Mesenchymal stem cell (in vitro differentiated cells and primary cell): ENCODE results near the gene AOPEP.
A peak's percentile ranks its signal among the peaks of the same experiment; 100 is the strongest.

Experiments used
- DNase-seq: peaks from one replicate; pipeline ENCODE4 v3.0.0-alpha.2; 2013
- H2AFZ ChIP-seq: one replicate; pipeline ENCODE4 v1.6.1; 2013; ENCODE audit warnings: low read depth, mild to moderate bottlenecking, control low read depth, inconsistent platforms, low read length, moderate library complexity
- H2AK5ac ChIP-seq: 2 replicates; pipeline ENCODE4 v1.6.1; 2013; ENCODE audit warnings: low read length, moderate library complexity, mild to moderate bottlenecking, inconsistent platforms; ENCODE audit not compliant: severe bottlenecking
- H2BK120ac ChIP-seq: one replicate; pipeline ENCODE4 v1.6.1; 2013; ENCODE audit warnings: low read depth, mild to moderate bottlenecking, inconsistent platforms, low read length, moderate library complexity
- H2BK12ac ChIP-seq, 2 experiments: one replicate each; pipeline ENCODE4 v1.6.1; 2013; ENCODE audit warnings: inconsistent platforms in 2 of 2, low read length in 2 of 2, mild to moderate bottlenecking in 2 of 2, moderate library complexity in 2 of 2, control low read depth in 1 of 2
- H2BK15ac ChIP-seq: one replicate; pipeline ENCODE4 v1.6.1; 2013; ENCODE audit warnings: mild to moderate bottlenecking, low read depth, inconsistent platforms; ENCODE audit not compliant: poor library complexity, severe bottlenecking
- H2BK5ac ChIP-seq: 2 replicates; pipeline ENCODE4 v1.6.1; 2013; ENCODE audit warnings: low read depth, mild to moderate bottlenecking, low read length, control low read depth, inconsistent platforms; ENCODE audit not compliant: poor library complexity, severe bottlenecking
- H3K14ac ChIP-seq, 2 experiments: one replicate each; pipeline ENCODE4 v1.6.1; 2013; ENCODE audit warnings: inconsistent platforms in 2 of 2, low read length in 2 of 2, control low read depth in 1 of 2, mild to moderate bottlenecking in 1 of 2, moderate library complexity in 1 of 2
- H3K18ac ChIP-seq, 2 experiments: one replicate each; pipeline ENCODE4 v1.6.1; 2013; ENCODE audit warnings: inconsistent platforms in 2 of 2, low read length in 2 of 2, control low read depth in 1 of 2, low read depth in 1 of 2, mild to moderate bottlenecking in 1 of 2
- H3K23ac ChIP-seq, 2 experiments: one replicate each; pipeline ENCODE4 v1.6.1; 2013; ENCODE audit warnings: inconsistent platforms in 2 of 2, low read length in 2 of 2, mild to moderate bottlenecking in 2 of 2, moderate library complexity in 2 of 2, control low read depth in 1 of 2
- H3K27ac ChIP-seq: 2 replicates; pipeline ENCODE4 v1.5.1; 2013; ENCODE audit warnings: mild to moderate bottlenecking, moderate library complexity, low read length, control low read depth, inconsistent platforms; ENCODE audit not compliant: poor library complexity, severe bottlenecking
- H3K27me3 ChIP-seq, 2 experiments: 2 replicates each; pipeline versions ENCODE4 v1.6.1 to v1.7.0; 2013; ENCODE audit warnings: low read length in 2 of 2, mild to moderate bottlenecking in 2 of 2, moderate library complexity in 2 of 2, control low read depth in 1 of 2, inconsistent platforms in 1 of 2; ENCODE audit not compliant: control insufficient read depth in 1 of 2, insufficient read depth in 1 of 2
- H3K36me3 ChIP-seq, 2 experiments: 2 replicates each; pipeline versions ENCODE4 v1.6.1 to v1.7.0; 2013; ENCODE audit warnings: low read length in 2 of 2, control low read depth in 1 of 2, inconsistent platforms in 1 of 2, low read depth in 1 of 2, mild to moderate bottlenecking in 1 of 2; ENCODE audit not compliant: insufficient read depth in 2 of 2, control insufficient read depth in 1 of 2
- H3K4ac ChIP-seq, 2 experiments: one replicate each; pipeline ENCODE4 v1.6.1; 2013; ENCODE audit warnings: inconsistent platforms in 2 of 2, low read length in 2 of 2, mild to moderate bottlenecking in 2 of 2, moderate library complexity in 2 of 2, control low read depth in 1 of 2, low read depth in 1 of 2
- H3K4me1 ChIP-seq: 2 replicates; pipeline ENCODE4 v1.6.1; 2013; ENCODE audit warnings: low read depth, low read length, control low read depth; ENCODE audit not compliant: control insufficient read depth, insufficient read depth
- H3K4me2 ChIP-seq: 2 replicates; pipeline ENCODE4 v1.6.1; 2013; ENCODE audit warnings: low read length, mild to moderate bottlenecking, inconsistent platforms; ENCODE audit not compliant: poor library complexity, severe bottlenecking
- H3K4me3 ChIP-seq, 2 experiments: 2 replicates each; pipeline versions ENCODE4 v1.5.1 to v1.7.0; 2013; ENCODE audit warnings: low read length in 2 of 2, mild to moderate bottlenecking in 2 of 2, control low read depth in 1 of 2, low read depth in 1 of 2; ENCODE audit not compliant: insufficient read depth in 1 of 2
- H3K79me1 ChIP-seq: replicated peaks from 2 replicates; pipeline ENCODE4 v1.6.1; 2013; ENCODE audit warnings: mild to moderate bottlenecking, control low read depth, low read length, inconsistent platforms; ENCODE audit not compliant: poor library complexity, severe bottlenecking
- H3K9ac ChIP-seq: 2 replicates; pipeline ENCODE4 v1.7.0; 2013; ENCODE audit warnings: mild to moderate bottlenecking, low read length, moderate library complexity
- H3K9me3 ChIP-seq: 2 replicates; pipeline ENCODE4 v1.7.0; 2013; ENCODE audit warnings: mild to moderate bottlenecking, low read length; ENCODE audit not compliant: control insufficient read depth
- H4K8ac ChIP-seq: one replicate; pipeline ENCODE4 v1.6.1; 2013; ENCODE audit warnings: inconsistent platforms, mild to moderate bottlenecking, low read length, moderate library complexity
- H4K91ac ChIP-seq: one replicate; pipeline ENCODE4 v1.6.1; 2013; ENCODE audit warnings: mild to moderate bottlenecking, low read length, inconsistent platforms
- WGBS: methylation state at CpG from one replicate; pipeline ENCODE4 v1.1.7; 2013; ENCODE audit warnings: mixed read lengths; 5-methylcytosine and 5-hydroxymethylcytosine counted together

The AOPEP gene

GRCh38 chr9:95127249-95128176 lies 401.0 kb downstream of the AOPEP start:
- Histone ChIP-seq H3K79me1 (no peaks in the 10 kb centered on the region), H3K36me3 (peaks cover 0 to 3% of the 10 kb centered on the region in 2 experiments), H3K9ac (peak overlapping the region; percentile 79), H3K23ac (peak overlapping the region in 1 of 2 experiments; percentile 72), H3K4me3 (peak overlapping the region in 1 of 2 experiments; percentile 67), H2AK5ac (no peak overlapping the region), H2AFZ (no peak overlapping the region), H2BK5ac (no peak overlapping the region), H3K27me3 (no peaks in the 10 kb centered on the region), H3K27ac (no peak overlapping the region), H3K14ac (no peak overlapping the region), H3K4me1 (peaks cover 11% of the 10 kb centered on the region), H2BK15ac (no peak overlapping the region), H3K4me2 (peak overlapping the region; percentile 80), H2BK120ac (no peak overlapping the region), H3K9me3 (no peaks in the 10 kb centered on the region), H4K91ac (no peak overlapping the region), H3K4ac (no peak overlapping the region), H2BK12ac (peak overlapping the region in 1 of 2 experiments; percentile 4), H3K18ac (no peak overlapping the region), H4K8ac (no peak overlapping the region)
- 40% methylated on average over 33 of the region's 35 CpGs for WGBS
- DNase-seq: peak; percentile 77

DNA sequence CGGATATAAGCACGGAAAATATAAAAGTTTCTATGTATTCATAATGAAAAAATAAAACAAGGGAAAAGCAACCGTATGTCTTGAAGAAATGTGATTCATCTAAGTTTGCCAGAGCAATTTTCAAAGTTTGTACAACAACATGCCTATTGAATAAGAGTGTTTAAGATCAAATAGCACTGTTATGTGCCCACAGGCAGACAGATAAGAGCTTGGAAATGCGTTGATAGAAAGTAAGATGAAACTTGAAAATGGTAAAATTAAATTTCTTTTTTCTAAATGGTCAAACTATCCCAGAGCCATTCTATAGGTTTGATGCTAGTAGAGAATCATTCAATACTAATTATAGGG lies 401.7 kb downstream of the AOPEP start:
- Histone ChIP-seq H3K79me1 (no peaks in the 10 kb centered on the region), H4K91ac (no peak overlapping the region), H3K27ac (no peak overlapping the region), H3K4ac (no peak overlapping the region), H2AFZ (no peak overlapping the region), H2BK5ac (no peak overlapping the region), H3K4me3 (no peak overlapping the region), H2BK15ac (no peak overlapping the region), H3K27me3 (no peaks in the 10 kb centered on the region), H3K14ac (no peak overlapping the region), H3K4me2 (no peak overlapping the region), H3K23ac (no peak overlapping the region), H3K18ac (no peak overlapping the region), H2BK12ac (no peak overlapping the region), H2AK5ac (no peak overlapping the region), H2BK120ac (no peak overlapping the region), H3K4me1 (peaks cover 13% of the 10 kb centered on the region), H3K9me3 (no peaks in the 10 kb centered on the region), H4K8ac (no peak overlapping the region), H3K36me3 (peaks cover 0 to 3% of the 10 kb centered on the region in 2 experiments), H3K9ac (peak overlapping the region; percentile 9)
- DNase-seq: no peak
- 88% methylated on average over 1 of the region's 4 CpGs for WGBS

- Histone ChIP-seq H3K4me1 (peaks cover 17% of the 10 kb centered on the region), H2AFZ (no peak overlapping the region), H4K8ac (no peak overlapping the region), H3K4me2 (no peak overlapping the region), H2AK5ac (peak overlapping the region; percentile 83), H2BK120ac (no peak overlapping the region), H3K27ac (no peak overlapping the region), H3K9me3 (no peaks in the 10 kb centered on the region), H2BK12ac (no peak overlapping the region), H3K9ac (no peak overlapping the region), H3K23ac (no peak overlapping the region), H3K18ac (no peak overlapping the region), H3K14ac (no peak overlapping the region), H3K4ac (no peak overlapping the region), H3K27me3 (no peaks in the 10 kb centered on the region), H4K91ac (no peak overlapping the region), H3K79me1 (no peaks in the 10 kb centered on the region), H2BK5ac (no peak overlapping the region), H3K36me3 (no peaks in the 10 kb centered on the region), H2BK15ac (no peak overlapping the region), H3K4me3 (no peak overlapping the region)
- WGBS: 77% methylated on average over 8 of the region's 8 CpGs
- no peak for DNase-seq
Observed at GRCh38 chr9:95129476-95130291, 403.2 kb downstream of the AOPEP start.

GRCh38 chr9:95130484-95130883 lies 404.0 kb downstream of the AOPEP start:
- no peak overlapping the region for H3K27ac ChIP-seq
- H3K79me1 ChIP-seq: no peaks in the 10 kb centered on the region
- H4K8ac ChIP-seq: no peak overlapping the region
- H3K4me3 ChIP-seq: no peak overlapping the region
- no peak overlapping the region for H3K23ac ChIP-seq
- no peak overlapping the region for H2BK12ac ChIP-seq
- H2BK5ac ChIP-seq: no peak overlapping the region
- H3K18ac ChIP-seq: no peak overlapping the region
- H3K4me1 ChIP-seq: peaks cover 17% of the 10 kb centered on the region
- H2AK5ac ChIP-seq: no peak overlapping the region
- 78% methylated on average over 4 of the region's 5 CpGs for WGBS
- no peak overlapping the region for H3K14ac ChIP-seq
- H3K4ac ChIP-seq: no peak overlapping the region
- no peaks in the 10 kb centered on the region for H3K36me3 ChIP-seq
- no peak overlapping the region for H2BK120ac ChIP-seq
- no peaks in the 10 kb centered on the region for H3K9me3 ChIP-seq
- H3K4me2 ChIP-seq: no peak overlapping the region
- DNase-seq: no peak
- H3K27me3 ChIP-seq: no peaks in the 10 kb centered on the region
- no peak overlapping the region for H3K9ac ChIP-seq
- no peak overlapping the region for H2AFZ ChIP-seq
- H4K91ac ChIP-seq: no peak overlapping the region
- no peak overlapping the region for H2BK15ac ChIP-seq
